ENCODE measurements around the gene SCMH1.
A peak's percentile ranks its signal among the peaks of the same experiment; 100 is the strongest.

Gene SCMH1

GRCh38 chr1:41021526-41022308 lies 220.4 kb downstream of the SCMH1 start, which contains the start of gene SLFNL1:
Gene SLFNL1 (minus strand): TSS chr1:41021725. CDS start chr1:41020660, 1,065 bp downstream.
- DNase-seq = no peak

- DNase-seq = no peak
Observed at GRCh38 chr1:41020654-41021053, 221.5 kb downstream of the SCMH1 start.

GRCh38 chr1:41020109-41020576 lies 222.0 kb downstream of the SCMH1 start:
- no peak for DNase-seq

- no peak for DNase-seq
Observed at GRCh38 chr1:41019353-41019745, 222.8 kb downstream of the SCMH1 start.

- no peak for DNase-seq
Observed at GRCh38 chr1:41018018-41018410, 224.1 kb downstream of the SCMH1 start.

GRCh38 chr1:41017141-41018017 lies 224.7 kb downstream of the SCMH1 start:
- no peak for DNase-seq

GRCh38 chr1:41015897-41016470 lies 226.1 kb downstream of the SCMH1 start:
- DNase-seq = no peak

- no peak for DNase-seq
Observed at GRCh38 chr1:41015281-41015896, 226.7 kb downstream of the SCMH1 start.

- DNase-seq = no peak
Observed at GRCh38 chr1:41014871-41015270, 227.2 kb downstream of the SCMH1 start.

- DNase-seq = no peak
Observed at GRCh38 chr1:41013796-41014195, 228.3 kb downstream of the SCMH1 start.

- no peak for DNase-seq
Observed at GRCh38 chr1:41013024-41013423, 229.1 kb downstream of the SCMH1 start.

- no peak for DNase-seq
Observed at GRCh38 chr1:41010345-41010744, 231.8 kb downstream of the SCMH1 start.

GRCh38 chr1:41009466-41009865 lies 232.6 kb downstream of the SCMH1 start:
- no peak for DNase-seq

- no peak for DNase-seq
Observed at GRCh38 chr1:41006942-41007865, 234.9 kb downstream of the SCMH1 start.

- no peak for DNase-seq
Observed at GRCh38 chr1:41005876-41006275, 236.2 kb downstream of the SCMH1 start.

- DNase-seq = peak; percentile 93
Observed at GRCh38 chr1:41003640-41004220, 238.4 kb downstream of the SCMH1 start.

- no peak for DNase-seq
Observed at GRCh38 chr1:41003127-41003639, 238.9 kb downstream of the SCMH1 start.

- no peak for DNase-seq
Observed at GRCh38 chr1:40998668-40999067, 243.4 kb downstream of the SCMH1 start.

- DNase-seq = no peak
Observed at GRCh38 chr1:40997096-40997495, 245.0 kb downstream of the SCMH1 start.

GRCh38 chr1:40989066-40989465 lies 253.0 kb downstream of the SCMH1 start:
- DNase-seq = no peak

GRCh38 chr1:40988280-40988679 lies 253.8 kb downstream of the SCMH1 start:
- DNase-seq = no peak
